SK-N-SH treated with all-trans-retinoic acid at 6 μM for 48 hours (cell line): ENCODE results near the gene CD4.

Experiments
- ATAC-seq: fragments of 200-7000 bp; cut with Tn5 transposase; 3 replicates; pipeline ENCODE4 v1.9.1; 2020; ENCODE audit warnings: mild to moderate bottlenecking, moderate library complexity
- ARNTL ChIP-seq: fragments of 450-650 bp; formaldehyde crosslinking; IDR thresholded peaks from 2 replicates; pipeline ENCODE4 v1.5.0; 2020; ENCODE audit warnings: low read depth, mild to moderate bottlenecking, moderate library complexity, borderline replicate concordance
- BACH2 ChIP-seq: fragments of 250-450 bp; sonication (Bioruptor Pico); IDR thresholded peaks from 2 replicates; pipeline ENCODE4 v1.9.0; 2021; ENCODE audit warnings: mild to moderate bottlenecking, borderline replicate concordance
- CSDC2 ChIP-seq: fragments of 250-450 bp; sonication (Bioruptor Pico); IDR thresholded peaks from 2 replicates; pipeline ENCODE4 v1.5.0; 2020; ENCODE audit warnings: mild to moderate bottlenecking, moderate library complexity
- ESRRG ChIP-seq: fragments of 250-450 bp; sonication (Bioruptor Pico); IDR thresholded peaks from 2 replicates; pipeline ENCODE4 v1.6.1; 2021; ENCODE audit warnings: mild to moderate bottlenecking
- GLIS3 ChIP-seq: fragments of 250-450 bp; sonication (Bioruptor Pico); IDR thresholded peaks from 2 replicates; pipeline ENCODE4 v1.5.0; 2020; ENCODE audit warnings: mild to moderate bottlenecking, moderate library complexity
- ISL1 ChIP-seq: fragments of 250-450 bp; sonication (Bioruptor Pico); IDR thresholded peaks from 2 replicates; pipeline ENCODE4 v2.1.2; 2022; ENCODE audit warnings: mild to moderate bottlenecking, moderate library complexity
- OSR1 ChIP-seq: fragments of 250-450 bp; sonication (Bioruptor Pico); IDR thresholded peaks from 2 replicates; pipeline ENCODE4 v1.8.0; 2022; ENCODE audit warnings: moderate library complexity, mild to moderate bottlenecking, inconsistent platforms
- RARB ChIP-seq: fragments of 250-450 bp; sonication (Bioruptor Pico); IDR thresholded peaks from 2 replicates; pipeline ENCODE4 v1.8.0; 2021; ENCODE audit warnings: mild to moderate bottlenecking, moderate library complexity
- TCF4 ChIP-seq: fragments of 250-450 bp; sonication (Bioruptor Pico); IDR thresholded peaks from 2 replicates; pipeline ENCODE4 v1.8.0; 2021; ENCODE audit warnings: mild to moderate bottlenecking, moderate library complexity, borderline replicate concordance
- TOX ChIP-seq: fragments of 250-450 bp; sonication (Bioruptor Pico); IDR thresholded peaks from 2 replicates; pipeline ENCODE4 v1.8.0; 2021; ENCODE audit warnings: mild to moderate bottlenecking, moderate library complexity, borderline replicate concordance
- ZFP3 ChIP-seq: fragments of 250-450 bp; sonication (Bioruptor Pico); IDR thresholded peaks from 2 replicates; pipeline ENCODE4 v1.5.0; 2020; ENCODE audit warnings: mild to moderate bottlenecking, moderate library complexity
- ZNF565 ChIP-seq: fragments of 450-650 bp; formaldehyde crosslinking; conservative IDR thresholded peaks from 2 replicates; pipeline ENCODE4 v1.5.0; 2020; ENCODE audit warnings: low read depth, mild to moderate bottlenecking, moderate library complexity
- ZNF70 ChIP-seq: fragments of 450-650 bp; formaldehyde crosslinking; IDR thresholded peaks from 2 replicates; pipeline ENCODE4 v1.5.0; 2020; ENCODE audit warnings: mild to moderate bottlenecking, moderate library complexity
- ZNF8 ChIP-seq: fragments of 450-650 bp; formaldehyde crosslinking; IDR thresholded peaks from 2 replicates; pipeline ENCODE4 v1.5.0; 2020; ENCODE audit warnings: mild to moderate bottlenecking, moderate library complexity
- TF ChIP-seq, protein P1 (sequence below): fragments of 250-450 bp; sonication (Bioruptor Pico); IDR thresholded peaks from 2 replicates; pipeline ENCODE4 v1.5.0; 2020; ENCODE audit warnings: mild to moderate bottlenecking, moderate library complexity

CD4 gene

GRCh38 chr12:6820166-6820565 lies 30.8 kb downstream of the CD4 start:
- no peak for ATAC-seq
- no peak for TF ChIP-seq RARB (CRISPR knock-in tag)
- no peak for TF ChIP-seq ZFP3
- TF ChIP-seq TCF4 (CRISPR knock-in tag): no peak
- TF ChIP-seq TOX: no peak

GRCh38 chr12:6821591-6822425 lies 32.5 kb downstream of the CD4 start, which contains the start of gene GPR162:
GPR162 (plus strand) TSS chr12:6821821; CDS start chr12:6823899, 2,078 bp downstream.
- ATAC-seq: peak; percentile 66

DNA sequence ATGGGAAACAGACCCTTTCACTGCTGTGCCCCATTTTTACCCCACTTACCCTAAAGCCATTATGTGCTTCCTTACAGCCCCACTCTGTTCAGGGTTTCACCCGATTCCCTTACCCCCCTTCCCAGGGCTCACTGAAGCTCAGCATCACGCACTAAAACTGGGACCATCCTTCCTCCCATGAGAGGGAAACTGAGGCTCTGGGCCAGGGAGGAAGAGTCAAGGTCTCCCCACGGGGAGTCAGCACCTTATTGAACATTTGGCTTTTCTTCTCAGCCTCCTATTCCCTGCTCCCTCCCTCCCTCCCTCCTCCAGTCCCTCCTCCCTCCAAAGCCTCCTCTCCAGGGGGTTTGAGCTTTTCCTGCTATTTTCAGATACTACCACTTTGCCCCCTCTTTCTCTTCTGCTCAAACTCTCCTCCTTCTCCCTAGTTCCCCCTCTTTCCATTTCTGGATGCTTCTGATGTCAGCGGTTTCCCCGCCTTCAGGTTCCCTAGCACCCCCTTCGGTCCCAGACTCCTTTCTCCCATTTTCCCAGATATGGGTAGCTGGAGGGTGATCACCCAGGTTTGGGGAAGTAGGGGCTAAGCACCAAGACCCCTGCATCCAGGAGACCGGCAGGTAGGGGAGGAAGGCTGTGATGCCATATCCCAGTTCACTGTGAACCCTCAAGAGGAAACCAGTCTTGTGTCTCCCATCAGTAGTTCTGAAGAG lies 33.3 kb downstream of the CD4 start:
- ATAC-seq: no peak
- TF ChIP-seq TCF4 (CRISPR knock-in tag) (no peak), ZNF8 (no peak), OSR1 (no peak), TOX (no peak), ZNF70 (CRISPR knock-in tag) (no peak), CSDC2 (no peak)

More at GRCh38 chr12:6821591-6822425, 32.5 kb downstream of the CD4 start, which contains the start of gene GPR162:
- no peak for TF ChIP-seq ISL1 (CRISPR knock-in tag)
- no peak for TF ChIP-seq TCF4 (CRISPR knock-in tag)
- TF ChIP-seq ZFP3: no peak
- TF ChIP-seq, protein P1, sequence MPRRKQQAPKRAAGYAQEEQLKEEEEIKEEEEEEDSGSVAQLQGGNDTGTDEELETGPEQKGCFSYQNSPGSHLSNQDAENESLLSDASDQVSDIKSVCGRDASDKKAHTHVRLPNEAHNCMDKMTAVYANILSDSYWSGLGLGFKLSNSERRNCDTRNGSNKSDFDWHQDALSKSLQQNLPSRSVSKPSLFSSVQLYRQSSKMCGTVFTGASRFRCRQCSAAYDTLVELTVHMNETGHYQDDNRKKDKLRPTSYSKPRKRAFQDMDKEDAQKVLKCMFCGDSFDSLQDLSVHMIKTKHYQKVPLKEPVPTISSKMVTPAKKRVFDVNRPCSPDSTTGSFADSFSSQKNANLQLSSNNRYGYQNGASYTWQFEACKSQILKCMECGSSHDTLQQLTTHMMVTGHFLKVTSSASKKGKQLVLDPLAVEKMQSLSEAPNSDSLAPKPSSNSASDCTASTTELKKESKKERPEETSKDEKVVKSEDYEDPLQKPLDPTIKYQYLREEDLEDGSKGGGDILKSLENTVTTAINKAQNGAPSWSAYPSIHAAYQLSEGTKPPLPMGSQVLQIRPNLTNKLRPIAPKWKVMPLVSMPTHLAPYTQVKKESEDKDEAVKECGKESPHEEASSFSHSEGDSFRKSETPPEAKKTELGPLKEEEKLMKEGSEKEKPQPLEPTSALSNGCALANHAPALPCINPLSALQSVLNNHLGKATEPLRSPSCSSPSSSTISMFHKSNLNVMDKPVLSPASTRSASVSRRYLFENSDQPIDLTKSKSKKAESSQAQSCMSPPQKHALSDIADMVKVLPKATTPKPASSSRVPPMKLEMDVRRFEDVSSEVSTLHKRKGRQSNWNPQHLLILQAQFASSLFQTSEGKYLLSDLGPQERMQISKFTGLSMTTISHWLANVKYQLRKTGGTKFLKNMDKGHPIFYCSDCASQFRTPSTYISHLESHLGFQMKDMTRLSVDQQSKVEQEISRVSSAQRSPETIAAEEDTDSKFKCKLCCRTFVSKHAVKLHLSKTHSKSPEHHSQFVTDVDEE (CRISPR knock-in tag): no peak

- ATAC-seq: no peak
- no peak for TF ChIP-seq ZNF70 (CRISPR knock-in tag)
- no peak for TF ChIP-seq TCF4 (CRISPR knock-in tag)
- TF ChIP-seq, protein P1 (CRISPR knock-in tag): no peak
- TF ChIP-seq BACH2 (CRISPR knock-in tag): no peak
- TF ChIP-seq ZNF565: no peak
- TF ChIP-seq ARNTL: no peak
- TF ChIP-seq ZNF8: no peak
Observed at GRCh38 chr12:6823182-6824084, 34.1 kb downstream of the CD4 start.

GRCh38 chr12:6824085-6824775 lies 34.9 kb downstream of the CD4 start:
- no peak for TF ChIP-seq GLIS3 (CRISPR knock-in tag)
- TF ChIP-seq ESRRG (CRISPR knock-in tag): no peak
- ATAC-seq: no peak

- no peak for TF ChIP-seq ESRRG (CRISPR knock-in tag)
- ATAC-seq: no peak
Observed at GRCh38 chr12:6824901-6825381, 35.6 kb downstream of the CD4 start.
